ENCODE results near the gene FST.

GRCh38 chr5:53475320-53475719, 5.1 kb upstream of the FST start:
- no peak for TF ChIP-seq CTCF (IDR thresholded peaks at IDR 0.05)
- no peak for TF ChIP-seq POLR2A (IDR thresholded peaks at IDR 0.05)
